BJ (cell line): ENCODE data around the gene ITGB4. TPM values are rescaled to one million over a fixed set of nuclear protein-coding genes. Genes with fewer than 3 reads are reported as not detected.
"Not testable (repeated sequence)": the region's sequence is repeated elsewhere in the genome, so short reads cannot be mapped to it uniquely, and the experiment has no call there.

Experiments used
- CTCF ChIA-PET: fragments of 350-600 bp; formaldehyde crosslinking; extraction: SDS; loops from one replicate; lab custom pipeline; 2021; ENCODE audit warnings: antibody characterized with exemption, inconsistent platforms; lab: Yijun Ruan, JAX
- POLR2A ChIA-PET: fragments of 300-600 bp; sonication (Branson Sonifier 250); formaldehyde crosslinking; extraction: SDS; loops from one replicate; lab custom pipeline; 2021; ENCODE audit warnings: antibody characterized with exemption; lab: Charles Lee
- DNase-seq: peaks from one replicate; pipeline ENCODE4 v3.0.0-alpha.2; 2011; ENCODE audit warnings: low read depth
- H3K27me3 ChIP-seq: 2 replicates; pipeline ENCODE4 v1.6.0; 2011; ENCODE audit warnings: low read length; ENCODE audit not compliant: control insufficient read depth, insufficient read depth
- H3K36me3 ChIP-seq: 2 replicates; pipeline ENCODE4 v1.5.1; 2011; ENCODE audit warnings: low read length; ENCODE audit not compliant: control insufficient read depth, insufficient read depth
- H3K4me3 ChIP-seq: 2 replicates; pipeline ENCODE4 v1.5.1; 2011; ENCODE audit warnings: low read depth, mild to moderate bottlenecking, control low read depth, low read length
- polyA plus RNA-seq: library from polyadenylated mRNA; depleted of rRNA; stranded (reverse); fragments of >200 nt; gene quantifications from 2 replicates; pipeline ENCODE4 v1.2.3, GENCODE V29; 2011
- TF ChIP-seq, protein P1 (sequence below): IDR thresholded peaks from 2 replicates; pipeline ENCODE4 v1.5.1; 2011; ENCODE audit warnings: low read depth, mild to moderate bottlenecking, control low read depth, inconsistent platforms, low read length, moderate library complexity; ENCODE audit not compliant: insufficient read depth

The ITGB4 gene
- polyA plus RNA-seq, 1 experiment, result 2.3 TPM

DNA sequence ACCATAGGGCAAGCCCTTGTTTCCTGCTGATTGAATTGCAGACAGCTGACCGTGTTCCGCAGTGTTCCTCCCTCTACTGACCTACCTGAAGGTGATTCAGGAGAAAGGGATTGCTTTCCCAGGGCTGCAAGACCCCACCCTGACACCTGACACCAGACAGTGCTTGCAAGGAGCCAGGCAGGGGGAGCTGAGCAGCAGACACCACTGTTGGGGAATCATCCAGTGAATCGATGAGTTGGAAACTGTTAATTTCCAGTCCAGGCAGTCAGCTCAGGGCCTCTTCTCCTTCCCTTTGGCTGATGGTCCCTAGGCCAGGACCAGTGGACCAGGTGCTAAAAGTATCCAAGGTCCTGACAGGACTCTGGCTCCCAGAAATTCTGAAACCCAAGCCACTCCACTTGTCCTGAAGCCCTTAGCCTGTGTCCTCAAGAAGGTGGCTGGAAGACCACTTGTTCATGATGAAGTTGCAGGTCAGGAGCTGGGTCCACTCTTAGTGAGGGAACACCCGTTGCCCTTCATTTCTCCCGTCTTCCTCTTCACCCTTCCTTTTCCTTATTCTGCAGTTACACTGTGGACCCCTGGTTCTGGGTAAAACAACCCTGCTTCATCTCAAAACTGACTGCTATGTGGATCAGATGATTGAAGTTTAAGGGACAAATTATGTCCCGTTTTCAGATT is 53.9 kb downstream of the ITGB4 start:
- no peak for DNase-seq
- Histone ChIP-seq H3K36me3 (peaks cover 14% of the 10 kb centered on the region), H3K27me3 (no peaks in the 10 kb centered on the region), H3K4me3 (no peak overlapping the region)
- ChIA-PET CTCF (interaction anchor here (1.0 to 8.1 kb wide), 4 partner anchors 11 to 108 kb away, joined by 3 to 48 read pairs (median 3); partner anchors contain the start of gene GALK1), POLR2A (interaction anchor here (1.4 kb wide), 1 partner anchor 10 kb away, joined by 12 read pairs; no protein-coding TSS in a partner anchor)
- TF ChIP-seq, protein P1, sequence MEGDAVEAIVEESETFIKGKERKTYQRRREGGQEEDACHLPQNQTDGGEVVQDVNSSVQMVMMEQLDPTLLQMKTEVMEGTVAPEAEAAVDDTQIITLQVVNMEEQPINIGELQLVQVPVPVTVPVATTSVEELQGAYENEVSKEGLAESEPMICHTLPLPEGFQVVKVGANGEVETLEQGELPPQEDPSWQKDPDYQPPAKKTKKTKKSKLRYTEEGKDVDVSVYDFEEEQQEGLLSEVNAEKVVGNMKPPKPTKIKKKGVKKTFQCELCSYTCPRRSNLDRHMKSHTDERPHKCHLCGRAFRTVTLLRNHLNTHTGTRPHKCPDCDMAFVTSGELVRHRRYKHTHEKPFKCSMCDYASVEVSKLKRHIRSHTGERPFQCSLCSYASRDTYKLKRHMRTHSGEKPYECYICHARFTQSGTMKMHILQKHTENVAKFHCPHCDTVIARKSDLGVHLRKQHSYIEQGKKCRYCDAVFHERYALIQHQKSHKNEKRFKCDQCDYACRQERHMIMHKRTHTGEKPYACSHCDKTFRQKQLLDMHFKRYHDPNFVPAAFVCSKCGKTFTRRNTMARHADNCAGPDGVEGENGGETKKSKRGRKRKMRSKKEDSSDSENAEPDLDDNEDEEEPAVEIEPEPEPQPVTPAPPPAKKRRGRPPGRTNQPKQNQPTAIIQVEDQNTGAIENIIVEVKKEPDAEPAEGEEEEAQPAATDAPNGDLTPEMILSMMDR, result no peak

DNA sequence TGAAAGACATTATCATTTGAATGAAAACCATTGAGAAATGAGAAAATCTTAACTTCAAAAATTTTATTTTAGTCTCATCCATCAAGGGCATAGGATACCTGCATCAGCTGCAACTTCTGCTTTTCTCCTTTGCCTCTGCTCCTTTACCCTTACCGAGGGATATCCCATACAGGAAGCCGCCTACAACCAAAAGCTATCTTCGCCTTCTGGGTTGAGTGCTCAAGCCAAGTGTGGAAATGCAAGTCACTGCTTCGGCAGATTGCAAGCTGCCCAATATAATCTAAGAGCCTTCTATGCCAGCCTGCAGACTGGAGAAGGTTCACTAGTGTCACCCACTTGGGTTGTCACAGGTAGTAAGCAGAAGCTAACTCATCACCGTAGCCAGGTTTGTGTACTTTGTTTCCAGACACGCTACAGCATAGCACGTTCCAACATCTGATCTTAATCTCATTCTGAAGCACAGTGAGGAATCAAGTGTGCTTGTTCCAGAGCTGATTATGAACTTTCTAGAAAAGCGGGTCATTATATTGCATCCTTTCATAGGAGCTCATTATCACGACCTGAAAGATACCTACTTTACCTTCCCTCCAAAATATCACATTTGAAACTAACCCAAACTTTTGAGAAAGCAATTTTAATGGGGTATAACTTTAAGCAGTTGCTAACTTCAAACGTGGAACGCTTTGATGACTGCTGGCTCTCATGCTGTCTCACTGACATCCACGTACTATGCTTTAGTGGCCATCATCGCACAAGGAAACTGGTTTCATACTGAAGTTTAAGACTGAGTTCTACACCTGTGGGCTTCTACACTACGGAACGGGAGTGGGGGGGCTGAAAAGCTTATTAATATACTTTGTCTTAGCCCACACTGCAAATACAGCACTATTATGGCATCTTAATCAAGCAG is 55.4 kb downstream of the ITGB4 start:
- Histone ChIP-seq H3K36me3 (peaks cover 14% of the 10 kb centered on the region), H3K27me3 (no peaks in the 10 kb centered on the region), H3K4me3 (peak overlapping the region; percentile 15; the same call in 1 of the 2 replicates)
- TF ChIP-seq, protein P1, result no peak
- no peak for DNase-seq
- ChIA-PET POLR2A (interaction anchor here (0.5 to 1.0 kb wide), 4 partner anchors 9 to 29 kb away, joined by 3 to 4 read pairs (median 4); partner anchors contain the start of gene GALK1), CTCF (interaction anchor here (0.8 to 8.1 kb wide), 7 partner anchors 13 to 225 kb away, joined by 3 to 48 read pairs (median 4); partner anchors contain the start of genes GALK1 and TRIM65)

DNA sequence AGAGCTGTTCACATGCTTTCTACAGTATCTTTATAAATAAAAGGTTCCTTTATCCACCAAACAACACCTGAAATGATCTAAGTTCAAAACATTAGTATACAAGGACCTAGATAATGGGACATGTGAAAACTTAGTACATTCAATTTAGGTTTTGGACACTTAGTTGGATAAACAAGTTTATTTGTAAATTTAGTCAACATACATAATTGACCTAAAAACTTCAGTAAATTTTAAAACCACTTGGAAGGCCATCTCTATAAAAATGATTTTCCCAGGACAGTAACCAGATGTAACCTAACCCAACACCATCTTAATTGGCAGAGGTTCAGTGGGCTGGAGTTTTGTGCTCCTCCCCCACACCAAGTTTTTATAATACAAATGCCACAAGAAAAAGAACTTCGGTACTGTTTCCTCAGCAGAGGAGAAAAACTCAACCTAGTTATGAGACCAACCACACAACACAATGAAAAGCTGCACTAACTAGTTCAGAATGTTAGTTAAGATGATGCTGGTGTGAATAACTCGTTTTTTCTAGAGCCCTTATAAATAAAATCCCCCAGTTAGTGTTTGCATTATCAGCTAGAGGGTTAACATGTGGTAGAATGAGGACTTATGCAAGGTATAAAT is 56.1 kb downstream of the ITGB4 start:
- ChIA-PET CTCF (interaction anchor here (0.7 to 8.1 kb wide), 8 partner anchors 13 to 224 kb away, joined by 3 to 48 read pairs (median 4); partner anchors contain the start of genes GALK1 and TRIM65), POLR2A (interaction anchor here (0.6 to 1.0 kb wide), 3 partner anchors 8 to 318 kb away, joined by 3 to 4 read pairs (median 4); partner anchors contain the start of gene GALK1)
- Histone ChIP-seq H3K36me3 (peaks cover 14% of the 10 kb centered on the region), H3K27me3 (no peaks in the 10 kb centered on the region), H3K4me3 (peak overlapping the region; percentile 94)
- DNase-seq, result no peak
- TF ChIP-seq, protein P1, result no peak

DNA sequence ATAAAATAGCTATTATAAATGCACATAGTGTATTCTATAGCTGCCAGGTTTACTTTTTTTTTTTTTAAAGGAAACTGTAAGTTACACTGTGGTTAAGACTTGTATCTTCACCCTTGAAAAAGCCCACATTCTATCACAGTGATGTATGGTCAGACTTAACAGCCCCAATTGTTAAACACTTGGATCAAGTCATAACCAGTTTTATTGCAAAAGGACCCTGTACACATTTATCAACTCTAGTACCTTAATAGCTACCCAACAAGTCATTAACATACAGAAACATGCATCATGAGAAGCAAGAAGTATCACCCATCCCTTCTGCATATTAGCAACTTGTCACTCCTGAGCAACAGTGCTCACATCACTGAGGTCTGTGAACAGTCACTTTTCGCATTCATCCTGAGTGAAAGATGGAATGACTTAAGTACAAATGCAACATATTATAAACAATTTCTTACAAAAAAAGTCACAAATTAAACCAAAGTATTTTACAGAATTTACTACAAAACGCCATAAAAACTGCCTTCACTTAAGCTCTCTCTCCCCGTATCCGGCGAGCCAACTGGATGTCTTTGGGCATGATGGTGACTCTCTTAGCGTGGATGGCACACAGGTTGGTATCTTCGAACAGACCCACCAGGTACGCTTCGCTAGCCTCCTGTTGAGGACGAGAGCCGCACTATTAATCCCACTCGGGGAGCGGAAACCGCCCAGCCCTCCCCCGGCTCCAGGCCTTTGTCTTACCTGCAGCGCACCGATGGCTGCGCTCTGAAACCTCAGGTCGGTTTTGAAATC is 57.0 kb downstream of the ITGB4 start:
- H3K27me3 ChIP-seq, DNase-seq: not testable (repeated sequence)
- POLR2A ChIA-PET, result interaction anchor here (0.6 kb wide), 1 partner anchor 318 kb away, joined by 4 read pairs; no protein-coding TSS in a partner anchor
- CTCF ChIA-PET, result interaction anchor here (0.7 to 8.1 kb wide), 5 partner anchors 14 to 99 kb away, joined by 3 to 48 read pairs (median 3); partner anchors contain the start of gene GALK1
- Histone ChIP-seq H3K36me3 (peaks cover 14% of the 10 kb centered on the region), H3K4me3 (peak overlapping the region; percentile 94)
